Uterus (tissue), 4 donors: ENCODE measurements around the gene MVP. TPM values are rescaled to one million over a fixed set of nuclear protein-coding genes. Genes with fewer than 3 reads are reported as not detected.

Experiments used
- DNase-seq, 2 donors: peaks; one replicate each; pipeline ENCODE4 v3.0.0-alpha.2; 2019 to 2020
- H3K27ac ChIP-seq, 2 donors: fragments of 200-600 bp; sonication (generic); 1 replicate in 1 of 2; 2 replicates in 1 of 2; pipeline ENCODE4 v1.5.1; 2016 to 2018
- H3K27me3 ChIP-seq, 2 donors: fragments of 200-600 bp; sonication (generic); one replicate each; pipeline ENCODE4 v1.5.1; 2018 to 2019; ENCODE audit warnings: control low read depth in 1 of 2
- H3K36me3 ChIP-seq, 2 donors: fragments of 200-600 bp; sonication (generic); one replicate each; pipeline ENCODE4 v1.5.1; 2019; ENCODE audit warnings: control low read depth in 1 of 2
- H3K4me1 ChIP-seq, 2 donors: fragments of 200-600 bp; sonication (generic); one replicate each; pipeline ENCODE4 v1.5.1; 2018 to 2019; ENCODE audit warnings: control low read depth in 1 of 2
- H3K4me3 ChIP-seq, 2 donors: fragments of 200-600 bp; sonication (generic); 1 replicate in 1 of 2; 2 replicates in 1 of 2; pipeline ENCODE4 v1.5.1; 2018 to 2019; ENCODE audit warnings: mild to moderate bottlenecking in 1 of 2
- H3K9me3 ChIP-seq, 2 donors: fragments of 200-600 bp; sonication (generic); one replicate each; pipeline ENCODE4 v1.5.1; 2019; ENCODE audit warnings: control low read depth in 1 of 2
- CTCF ChIP-seq, 4 experiments: fragments of 200-600 bp in 2 of 4; fragments of 450-650 bp in 2 of 4; sonication (generic) in 2 of 4; IDR thresholded peaks; one replicate each; pipeline ENCODE4 v1.5.1; 2016 to 2019; ENCODE audit warnings: antibody characterized with exemption in 4 of 4, mild to moderate bottlenecking in 2 of 4, moderate library complexity in 1 of 4
- POLR2A ChIP-seq, 2 donors: fragments of 450-650 bp; IDR thresholded peaks; one replicate each; pipeline ENCODE4 v1.6.1; 2016; ENCODE audit warnings: antibody characterized with exemption in 2 of 2, mild to moderate bottlenecking in 1 of 2, moderate library complexity in 1 of 2
- intact Hi-C: fragments of 100-400 bp; cut with DNase I; formaldehyde crosslinking; loops from one replicate; pipeline ENCODE4 v1.15.1; 2023; ENCODE audit warnings: low total_unique reads
- total RNA-seq, 4 donors: library from RNA; depleted of rRNA in 3 of 4; stranded (reverse); fragments of >200 nt in 3 of 4; gene quantifications; one replicate each; pipeline versions ENCODE4 v1.1.0 to v1.2.4, GENCODE V29; 2014 to 2023
- donor health status: DM: yes; HTN: yes; CAD: no.

The MVP gene
- total RNA-seq, 4 donors from 2014 or later = 38.4 to 132 (median 67.4) TPM

- no peaks in the 10 kb centered on the region for H3K27me3 ChIP-seq
- H3K36me3 ChIP-seq = no peaks in the 10 kb centered on the region
- peak; percentile 50 to 58 for DNase-seq
- H3K27ac ChIP-seq = peak overlapping the region; percentile 96 to 99
- peaks cover 0 to 18% of the 10 kb centered on the region in 2 donors for H3K4me1 ChIP-seq
- intact Hi-C loops = no loop called here
- peak overlapping the region; percentile 72 to 90 for H3K4me3 ChIP-seq
- H3K9me3 ChIP-seq = no peaks in the 10 kb centered on the region
- TF ChIP-seq CTCF (IDR thresholded peaks at IDR 0.05) = no peak
- no peak for TF ChIP-seq POLR2A (IDR thresholded peaks at IDR 0.05)
These were observed 5.1 kb upstream of the MVP start for GRCh38 chr16:29815032-29815721.

DNA sequence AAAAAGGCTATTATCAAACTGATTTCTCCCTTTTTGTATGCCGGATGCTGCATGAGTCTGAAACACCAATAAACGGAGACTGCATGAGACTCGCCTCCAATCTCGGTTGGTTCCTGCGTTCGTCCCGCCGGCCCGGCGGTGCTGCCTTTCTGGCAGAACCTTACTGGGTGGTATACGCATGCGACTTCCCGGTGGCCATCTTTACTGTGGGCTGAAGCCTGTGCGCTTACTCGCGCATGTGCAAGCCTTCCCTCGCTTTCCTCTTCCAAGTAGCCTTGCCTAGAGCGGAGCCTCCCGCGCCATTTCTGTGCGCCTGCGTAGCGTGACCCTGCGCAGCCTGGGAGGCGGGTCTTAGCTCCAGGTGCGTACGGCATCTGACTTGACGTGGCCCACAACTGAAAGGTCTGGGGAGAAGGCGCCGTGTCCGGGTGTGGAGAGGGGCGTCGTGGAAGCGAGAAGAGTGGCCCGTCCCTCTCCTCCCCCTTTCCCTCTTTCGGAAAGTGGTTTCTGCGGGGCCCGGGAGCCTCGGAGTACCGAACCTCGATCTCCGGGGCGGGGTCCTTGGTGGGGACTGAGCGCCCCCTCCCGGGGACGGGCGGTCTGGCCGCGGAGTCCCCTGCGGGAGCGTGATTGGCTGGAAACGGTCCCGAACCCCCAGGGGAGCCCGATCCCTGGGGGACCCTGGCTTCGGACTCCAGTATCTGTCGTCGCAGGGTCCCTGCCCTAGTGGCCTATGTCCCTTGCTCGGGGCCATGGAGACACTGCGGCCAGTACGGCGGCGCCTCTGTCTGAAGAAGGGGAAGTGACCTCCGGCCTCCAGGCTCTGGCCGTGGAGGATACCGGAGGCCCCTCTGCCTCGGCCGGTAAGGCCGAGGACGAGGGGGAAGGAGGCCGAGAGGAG lies 4.2 kb upstream of the MVP start, which contains the start of gene PAGR1:
TSS of gene PAGR1 (plus strand) at position 360 of the 901 bp plus-strand sequence. CDS start at position 734, 374 bp downstream.
- Histone ChIP-seq H3K4me1 (peaks cover 0 to 11% of the 10 kb centered on the region in 2 donors), H3K27ac (peak within 1 kb of the TSS; percentile 96 to 99), H3K36me3 (no peaks in the 10 kb centered on the region), H3K27me3 (no peaks in the 10 kb centered on the region), H3K9me3 (no peaks in the 10 kb centered on the region), H3K4me3 (peak within 1 kb of the TSS; percentile 72 to 90)
- intact Hi-C loops = no loop called here
- TF ChIP-seq CTCF (IDR thresholded peaks at IDR 0.05) (peak; percentile 85 to 91 (median 88)), POLR2A (IDR thresholded peaks at IDR 0.05) (peak; percentile 73 to 74)
- peak; percentile 99 to 100 for DNase-seq

DNA sequence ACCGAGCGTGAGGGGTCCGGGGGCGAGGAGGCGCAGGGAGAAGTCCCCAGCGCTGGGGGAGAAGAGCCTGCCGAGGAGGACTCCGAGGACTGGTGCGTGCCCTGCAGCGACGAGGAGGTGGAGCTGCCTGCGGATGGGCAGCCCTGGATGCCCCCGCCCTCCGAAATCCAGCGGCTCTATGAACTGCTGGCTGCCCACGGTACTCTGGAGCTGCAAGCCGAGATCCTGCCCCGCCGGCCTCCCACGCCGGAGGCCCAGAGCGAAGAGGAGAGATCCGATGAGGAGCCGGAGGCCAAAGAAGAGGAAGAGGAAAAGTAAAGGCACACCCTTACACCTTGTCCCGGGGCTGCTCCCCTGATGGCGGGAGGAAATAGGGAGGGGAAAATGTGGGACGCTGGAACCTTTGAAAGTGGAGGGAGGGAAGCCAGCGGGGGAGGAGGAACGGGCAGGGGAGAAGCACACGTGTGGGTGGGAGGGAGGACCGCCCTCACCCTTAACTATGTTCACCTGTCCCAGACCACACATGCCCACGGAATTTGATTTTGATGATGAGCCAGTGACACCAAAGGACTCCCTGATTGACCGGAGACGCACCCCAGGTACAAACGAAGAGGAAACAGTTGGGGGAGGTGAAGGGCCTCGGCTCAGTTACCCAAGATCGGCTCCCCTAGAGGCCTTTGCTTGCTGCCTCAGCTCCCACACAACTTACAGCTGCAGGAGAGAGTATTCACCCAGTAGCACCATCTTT lies 3.4 kb upstream of the MVP start:
- H3K27me3 ChIP-seq = no peaks in the 10 kb centered on the region
- TF ChIP-seq POLR2A (IDR thresholded peaks at IDR 0.05) = no peak
- TF ChIP-seq CTCF (IDR thresholded peaks at IDR 0.05) = no peak
- intact Hi-C loops = no loop called here
- peak overlapping the region; percentile 72 to 90 for H3K4me3 ChIP-seq
- peak; percentile 63 to 65 for DNase-seq
- H3K9me3 ChIP-seq = no peaks in the 10 kb centered on the region
- H3K36me3 ChIP-seq = no peaks in the 10 kb centered on the region
- peaks cover 0 to 11% of the 10 kb centered on the region in 2 donors for H3K4me1 ChIP-seq
- peak overlapping the region; percentile 96 to 99 for H3K27ac ChIP-seq

- TF ChIP-seq POLR2A (IDR thresholded peaks at IDR 0.05) (no peak), CTCF (IDR thresholded peaks at IDR 0.05) (no peak)
- H3K4me1 ChIP-seq = peaks cover 4 to 7% of the 10 kb centered on the region in 2 donors
- intact Hi-C loops = no loop called here
- no peak for DNase-seq
- no peaks in the 10 kb centered on the region for H3K9me3 ChIP-seq
- no peaks in the 10 kb centered on the region for H3K36me3 ChIP-seq
- H3K27me3 ChIP-seq = no peaks in the 10 kb centered on the region
- H3K4me3 ChIP-seq = no peak overlapping the region
- H3K27ac ChIP-seq = no peak overlapping the region
These were observed 2.2 kb upstream of the MVP start for GRCh38 chr16:29818082-29818481.
